K562 (cell line): Measurements from ENCODE around the gene KIF1A.

Source experiments
- ARID1B ChIP-seq: fragments of 450-650 bp; IDR thresholded peaks from 2 replicates; pipeline ENCODE4 v1.6.1; 2016; ENCODE audit warnings: antibody characterized with exemption, mild to moderate bottlenecking, inconsistent platforms
- CEBPB ChIP-seq: fragments of 450-650 bp; IDR thresholded peaks from 2 replicates; pipeline ENCODE4 v1.6.1; 2016; ENCODE audit warnings: missing genetic modification characterization, missing compliant biosample characterization
- CREB1 ChIP-seq, 2 experiments: sonication (generic) in 1 of 2; formaldehyde crosslinking in 1 of 2; IDR thresholded peaks; 2 replicates each; pipeline versions ENCODE4 v1.6.1 to v1.8.0; 2012 to 2022; ENCODE audit warnings: inconsistent platforms in 1 of 2, mild to moderate bottlenecking in 1 of 2, missing genetic modification reagents in 1 of 2, moderate library complexity in 1 of 2
- CTCF ChIP-seq, 3 experiments: IDR thresholded peaks in 2 of 3; conservative IDR thresholded peaks in 1 of 3; 2 replicates each; pipeline ENCODE4 v1.5.1; 2011 to 2012; ENCODE audit warnings: low read length in 3 of 3, mild to moderate bottlenecking in 3 of 3, control low read depth in 2 of 3, improper control_type of control experiment in 1 of 3, inconsistent platforms in 1 of 3, low read depth in 1 of 3, mixed read lengths in 1 of 3, moderate library complexity in 1 of 3; ENCODE audit not compliant: insufficient read depth in 2 of 3
- E2F3 ChIP-seq: fragments of 250-450 bp; sonication (Bioruptor Pico); IDR thresholded peaks from 2 replicates; pipeline ENCODE4 v1.4.0; 2020; ENCODE audit warnings: mild to moderate bottlenecking
- EZH2 ChIP-seq: IDR thresholded peaks from 2 replicates; pipeline ENCODE4 v1.6.1; 2012; ENCODE audit warnings: low read depth, mild to moderate bottlenecking, inconsistent platforms, low read length, borderline replicate concordance
- GATA2 ChIP-seq: sonication (generic); formaldehyde crosslinking; IDR thresholded peaks from 2 replicates; pipeline ENCODE4 v1.4.0; 2020; ENCODE audit warnings: mild to moderate bottlenecking, missing genetic modification reagents
- MAFF ChIP-seq: IDR thresholded peaks from 2 replicates; pipeline ENCODE4 v1.6.1; 2012; ENCODE audit warnings: low read length, improper control_type of control experiment
- POLR2AphosphoS5 ChIP-seq: IDR thresholded peaks from 2 replicates; pipeline ENCODE4 v1.6.1; 2011; ENCODE audit warnings: mild to moderate bottlenecking, low read depth, low read length, moderate library complexity; ENCODE audit not compliant: control insufficient read depth, insufficient read depth
- PRPF4 ChIP-seq: fragments of 200-400 bp; formaldehyde crosslinking; IDR thresholded peaks from one replicate; pipeline ENCODE4 v1.6.1; 2017; ENCODE audit warnings: low read length, low read depth, mild to moderate bottlenecking; ENCODE audit not compliant: insufficient read depth, poor library complexity, severe bottlenecking
- ZBTB33 ChIP-seq: sonication (generic); formaldehyde crosslinking; IDR thresholded peaks from 2 replicates; pipeline ENCODE4 v1.8.1; 2023; ENCODE audit warnings: mild to moderate bottlenecking, missing genetic modification reagents
- ZNF274 ChIP-seq: IDR thresholded peaks from 2 replicates; pipeline ENCODE4 v1.6.1; 2011; ENCODE audit warnings: low read depth, mild to moderate bottlenecking, low read length, moderate library complexity, borderline replicate concordance

GRCh38 chr2:240796543-240797499, 23.2 kb downstream of the KIF1A start:
- TF ChIP-seq MAFF (no peak), CEBPB (no peak), CTCF (IDR thresholded peaks at IDR 0.05 in 2 of 3, conservative IDR thresholded peaks at IDR 0.05 in 1 of 3; ENCODE audit: insufficient read depth in 2 of 3, low read depth in 1 of 3, low read length in 3 of 3) (no peak), POLR2AphosphoS5 (no peak), ZBTB33 (CRISPR knock-in tag) (no peak), ARID1B (no peak), GATA2 (CRISPR knock-in tag) (no peak), CREB1 (IDR thresholded peaks at IDR 0.05) (no peak), CREB1 (CRISPR knock-in tag; IDR thresholded peaks at IDR 0.05) (no peak), ZNF274 (no peak), E2F3 (no peak), PRPF4 (no peak), EZH2 (no peak)
